Activated naive CD4-positive, alpha-beta T cell treated with anti-CD3 and anti-CD28 coated beads, Interleukin-2, amount 10 ng/mL, durations not matched to agents 7 days and 5 days (primary cell): Measurements from ENCODE around the gene TGIF2LY.
"Not testable (repeated sequence)": the region's sequence is repeated elsewhere in the genome, so short reads cannot be mapped to it uniquely, and the experiment has no call there.

Source experiments
- CTCF ChIA-PET: fragments of 350-600 bp; sonication (Branson Sonifier 250); formaldehyde crosslinking; loops from one replicate; lab custom pipeline; 2021; ENCODE audit warnings: antibody characterized with exemption; lab: Charles Lee
- DNase-seq: peaks from one replicate; pipeline ENCODE4 v3.0.0-alpha.2; 2020
- H3K27ac Mint-ChIP-seq: one replicate; pipeline ENCODE4 v1.8.0; 2021; ENCODE audit warnings: mild to moderate bottlenecking, moderate library complexity, mixed read lengths
- H3K27me3 Mint-ChIP-seq: one replicate; pipeline ENCODE4 v1.8.0; 2021; ENCODE audit warnings: mild to moderate bottlenecking, mixed read lengths
- H3K36me3 Mint-ChIP-seq: one replicate; pipeline ENCODE4 v1.8.0; 2021; ENCODE audit warnings: mixed read lengths
- H3K4me1 Mint-ChIP-seq: one replicate; pipeline ENCODE4 v1.8.0; 2021; ENCODE audit warnings: mixed read lengths
- H3K4me3 Mint-ChIP-seq: one replicate; pipeline ENCODE4 v1.8.0; 2021; ENCODE audit warnings: mild to moderate bottlenecking, moderate library complexity, mixed read lengths
- H3K9me3 Mint-ChIP-seq: one replicate; pipeline ENCODE4 v1.8.0; 2021; ENCODE audit warnings: mixed read lengths

Gene TGIF2LY

DNA sequence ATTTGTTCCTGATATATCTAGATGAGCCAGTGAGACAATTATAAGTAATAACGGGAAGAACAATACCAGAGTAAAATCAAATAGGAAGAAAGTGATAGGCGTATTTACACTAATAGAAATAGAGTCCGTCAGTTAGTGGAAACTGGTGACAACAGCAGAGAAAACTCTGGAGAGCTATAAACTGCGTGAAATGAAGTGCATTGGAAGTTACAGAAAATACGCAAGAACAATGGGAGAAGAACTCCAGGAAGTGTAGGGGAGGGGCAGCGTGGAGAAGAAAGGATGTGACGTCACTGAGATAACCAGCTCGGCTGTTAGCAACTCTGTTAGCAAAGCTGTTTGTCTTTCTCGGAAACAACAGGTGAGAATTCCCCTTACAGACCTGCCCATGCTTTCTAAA lies at the start of gene TGIF2LY:
TSS of gene TGIF2LY (plus strand) at position 301 of the 400 bp plus-strand sequence. CDS start 178 bp downstream, outside the sequence.
- CTCF ChIA-PET, H3K27me3 Mint-ChIP-seq, H3K4me1 Mint-ChIP-seq, H3K9me3 Mint-ChIP-seq, DNase-seq, H3K4me3 Mint-ChIP-seq, H3K36me3 Mint-ChIP-seq, H3K27ac Mint-ChIP-seq: not testable (repeated sequence)
